ENCODE data around the gene RNASEH2A. TPM values are rescaled to one million over a fixed set of nuclear protein-coding genes. Genes with fewer than 3 reads are reported as not detected.

Gene RNASEH2A
- polyA plus RNA-seq, 1 donor = 35.1 TPM

DNA sequence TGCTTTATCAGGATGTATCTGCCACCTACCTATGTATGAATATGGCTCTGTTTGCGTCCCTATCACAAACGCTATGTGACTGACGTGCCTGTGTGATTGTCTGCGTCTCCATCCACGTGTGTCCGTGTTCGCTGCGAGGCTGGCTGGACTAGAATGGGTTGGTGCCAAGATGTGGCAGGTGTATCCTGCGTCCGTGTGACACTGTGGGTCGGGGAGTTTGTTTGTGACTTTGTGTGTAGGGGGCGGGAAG is 24.3 kb upstream of the RNASEH2A start:
- no peak for DNase-seq

DNA sequence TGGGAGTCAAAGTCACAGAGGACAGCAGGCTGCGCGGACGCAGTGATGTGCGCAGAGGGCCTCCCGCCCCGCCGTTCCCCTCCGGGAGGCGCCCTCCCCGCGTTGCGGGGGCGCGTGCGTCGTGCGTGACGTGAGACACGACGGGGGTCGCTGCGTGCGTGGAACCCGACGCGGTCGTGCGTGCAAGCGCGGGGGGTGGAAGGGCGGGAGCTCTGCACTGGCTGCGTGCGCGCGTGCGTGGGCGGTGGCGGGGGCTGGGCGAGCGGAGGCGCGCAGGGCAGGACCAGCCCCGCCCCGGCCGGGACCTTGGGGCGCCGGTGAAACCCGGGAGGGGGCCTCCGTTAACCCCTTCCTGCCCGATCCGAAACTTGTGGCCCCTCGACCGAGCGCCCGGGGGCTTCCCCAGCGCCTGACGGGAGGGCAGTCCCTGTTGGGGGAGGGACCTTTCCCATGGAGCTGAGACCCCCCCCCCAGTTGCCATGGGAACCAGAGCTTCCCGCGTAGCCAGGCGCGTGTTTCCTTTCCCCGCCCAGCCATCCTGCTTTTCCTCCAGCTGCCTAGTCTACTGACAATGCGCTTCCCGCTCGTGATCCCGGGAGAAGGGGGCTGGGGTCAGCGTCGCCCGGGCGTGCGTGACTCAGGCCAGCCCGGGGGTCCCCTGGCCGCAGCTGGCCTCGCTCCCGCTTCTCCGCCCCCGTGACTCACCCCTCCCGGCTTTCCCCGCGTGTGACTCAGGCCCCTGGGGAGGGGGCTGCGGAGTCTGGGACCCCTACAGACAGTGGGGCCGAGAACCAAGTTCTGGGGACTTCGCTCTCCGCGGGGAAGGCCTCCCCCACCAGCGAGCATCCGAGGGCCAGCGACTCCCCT is 23.7 kb upstream of the RNASEH2A start:
- no peak for DNase-seq

DNA sequence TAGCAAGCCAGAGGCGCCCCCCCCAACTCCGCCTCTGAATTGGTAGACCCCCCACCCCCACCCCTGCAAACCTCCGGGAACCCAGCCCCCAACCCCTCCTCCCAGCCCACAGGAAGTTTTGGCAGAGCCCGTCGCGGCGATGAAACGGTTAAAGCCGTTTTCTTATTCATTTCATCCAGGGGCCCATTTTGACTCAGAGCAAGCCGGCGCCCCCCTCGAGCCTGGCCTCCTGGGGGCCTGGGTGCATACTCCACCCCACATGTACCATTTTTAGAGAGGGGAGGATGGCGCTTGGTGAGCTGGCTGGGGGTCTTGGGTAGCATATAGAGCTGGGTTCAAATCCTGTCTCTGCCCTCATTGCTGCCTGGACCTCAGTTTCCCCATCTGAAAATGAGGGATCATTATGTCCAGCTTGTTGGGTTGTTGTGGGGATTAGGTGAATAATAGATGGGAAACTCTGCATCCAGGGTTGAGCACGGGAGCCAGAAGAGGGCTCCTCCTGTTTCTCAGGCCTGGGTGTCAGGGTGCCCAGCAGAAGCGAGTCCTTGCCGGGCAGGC is 23.0 kb upstream of the RNASEH2A start:
- no peak for DNase-seq

DNA sequence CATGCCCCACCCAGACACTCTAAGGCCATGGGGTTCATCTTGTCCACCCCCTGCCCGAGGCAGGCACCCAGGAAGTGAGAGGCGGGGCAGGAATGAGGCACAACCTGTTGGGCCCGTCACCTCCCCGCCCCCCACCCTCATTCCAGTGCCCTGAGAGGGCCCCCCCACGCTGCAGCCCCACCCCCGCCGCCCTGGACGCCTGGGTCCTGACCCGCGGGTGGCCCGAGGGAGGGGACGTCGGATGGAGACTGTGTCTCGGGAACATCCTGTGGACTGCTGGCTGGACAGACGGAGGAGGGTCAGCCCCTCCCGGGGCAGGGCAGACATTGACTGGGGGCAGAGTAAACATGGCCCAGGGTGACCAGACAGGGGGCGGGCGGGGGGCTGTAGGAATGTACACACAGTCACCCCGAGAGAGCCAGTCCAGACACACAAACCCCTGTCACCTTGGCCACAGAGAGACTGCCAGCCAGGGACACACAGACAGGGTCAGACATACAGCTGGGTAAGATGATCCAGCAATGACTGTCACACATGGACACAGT is 22.5 kb upstream of the RNASEH2A start:
- no peak for DNase-seq

GRCh38 chr19:12784394-12784870 is 22.0 kb upstream of the RNASEH2A start:
- DNase-seq = no peak

GRCh38 chr19:12784871-12785430 is 21.4 kb upstream of the RNASEH2A start:
- no peak for DNase-seq

DNA sequence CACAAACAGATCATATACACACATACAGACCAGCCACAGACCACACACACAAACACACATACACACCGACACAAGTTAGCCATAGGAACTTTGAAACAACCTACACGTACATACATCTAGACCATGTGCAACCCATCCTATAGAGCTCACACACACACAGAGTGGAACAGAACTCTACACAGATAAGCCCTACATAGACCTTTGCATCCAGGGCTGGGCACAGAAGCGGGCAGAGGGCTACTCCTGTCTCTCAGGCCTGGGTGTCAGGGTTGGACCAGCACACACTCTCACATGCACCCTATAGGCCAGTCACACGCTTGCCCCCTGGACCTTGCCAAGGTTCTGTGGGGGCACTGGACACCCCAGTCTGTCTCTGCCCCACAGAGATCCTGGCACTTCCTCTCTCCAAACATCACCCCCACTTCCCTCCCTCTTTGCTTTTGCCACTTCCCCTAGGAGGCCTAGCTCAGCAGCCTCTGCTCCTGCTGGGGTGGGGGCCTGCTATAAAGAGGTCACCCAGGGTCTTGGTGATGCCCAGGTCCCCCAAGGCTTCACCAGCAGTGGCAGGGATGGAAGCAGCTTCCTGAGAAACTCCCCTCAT is 20.9 kb upstream of the RNASEH2A start:
- no peak for DNase-seq

DNA sequence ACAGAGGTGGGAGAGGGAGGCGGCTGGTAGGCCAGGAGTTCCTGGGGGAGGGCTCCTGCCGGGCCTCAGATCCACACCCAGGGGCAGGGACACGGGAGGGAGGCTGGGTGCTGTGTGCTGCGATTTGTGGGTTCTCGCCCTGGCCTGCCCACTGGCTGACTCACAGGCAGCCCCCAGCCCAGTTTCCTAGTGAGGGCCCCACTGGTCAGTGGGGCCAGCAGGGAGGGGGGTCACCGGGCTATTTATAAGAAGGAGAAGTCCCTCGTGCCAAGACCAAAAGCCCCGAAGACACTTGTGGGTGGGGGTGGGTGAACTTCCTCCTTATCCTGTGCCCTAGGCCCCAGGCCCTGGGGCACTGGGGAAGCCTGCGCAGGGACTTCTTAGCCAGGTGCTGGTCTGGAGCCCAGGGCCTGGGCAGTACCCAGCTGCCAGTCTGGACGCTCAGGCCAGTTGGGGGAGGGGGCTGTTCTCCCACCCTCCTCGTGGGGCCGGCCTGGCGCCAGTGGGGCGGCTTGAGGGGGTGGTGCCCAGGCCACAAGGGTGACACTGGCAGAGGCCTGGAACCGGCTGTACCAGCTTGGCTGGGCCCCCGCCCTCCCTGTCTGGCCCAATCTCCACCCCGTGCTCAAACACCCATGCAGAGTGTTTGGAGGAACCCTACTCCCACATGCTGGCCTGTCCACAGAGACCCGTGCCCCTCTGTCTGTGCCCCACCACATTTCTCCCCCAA is 20.1 kb upstream of the RNASEH2A start:
- DNase-seq = no peak

GRCh38 chr19:12786952-12787351 is 19.4 kb upstream of the RNASEH2A start:
- DNase-seq = no peak

DNA sequence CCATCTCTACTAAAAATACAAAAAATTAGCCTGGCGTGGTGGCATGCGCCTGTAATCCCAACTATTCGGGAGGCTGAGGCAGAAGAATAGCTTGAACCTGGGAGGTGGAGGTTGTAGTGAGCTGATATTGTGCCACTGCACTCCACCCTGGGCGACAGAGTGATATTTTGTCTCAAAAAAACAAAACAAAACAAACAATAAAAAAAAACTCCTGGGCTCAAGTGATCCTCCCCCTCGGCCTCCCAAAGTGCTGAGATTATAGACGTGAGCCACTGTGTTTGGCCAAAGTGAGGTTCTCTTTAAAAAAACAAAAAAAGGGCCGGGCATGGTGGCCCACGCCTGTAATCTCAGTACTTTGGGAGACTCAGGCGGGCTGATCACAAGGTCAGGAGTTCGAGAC is 18.9 kb upstream of the RNASEH2A start:
- DNase-seq = no peak

DNA sequence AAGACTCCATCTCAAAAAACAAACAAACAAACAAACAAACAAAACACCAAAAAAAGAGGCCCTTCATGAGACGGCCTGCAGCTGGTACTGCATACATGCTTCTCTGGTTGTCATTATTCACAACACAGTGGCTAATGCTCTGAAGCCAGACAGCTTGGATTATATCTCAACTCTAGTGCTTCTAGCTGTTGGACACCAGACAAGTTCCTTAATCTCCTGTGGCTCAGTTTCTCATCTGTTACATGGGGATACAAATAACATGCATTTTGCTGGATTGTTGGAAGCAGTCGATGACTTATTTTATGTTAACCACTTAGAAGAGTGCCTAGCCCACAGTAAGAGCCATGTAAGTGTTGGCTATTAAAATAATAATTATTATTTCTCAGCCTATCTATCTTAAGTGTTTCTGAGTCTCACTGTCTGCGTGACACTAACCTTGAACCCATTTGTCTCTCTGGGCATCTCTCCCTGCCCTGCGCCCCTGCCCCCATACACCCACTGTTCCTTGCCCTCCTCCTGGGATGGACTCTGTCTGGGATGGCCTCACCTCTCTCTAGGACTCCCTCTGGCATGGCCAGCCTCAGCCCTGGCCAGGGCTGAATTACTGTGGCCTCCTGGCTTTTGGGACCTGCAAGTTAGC is 18.2 kb upstream of the RNASEH2A start:
- no peak for DNase-seq

- DNase-seq = no peak
Measured at GRCh38 chr19:12788682-12789097, 17.7 kb upstream of the RNASEH2A start.

- DNase-seq = no peak
Measured at GRCh38 chr19:12789098-12789903, 17.1 kb upstream of the RNASEH2A start.

- peak; percentile 94 for DNase-seq
Measured at GRCh38 chr19:12789904-12790619, 16.3 kb upstream of the RNASEH2A start.

- no peak for DNase-seq
Measured at GRCh38 chr19:12790628-12791344, 15.6 kb upstream of the RNASEH2A start.

GRCh38 chr19:12791345-12792050 is 14.9 kb upstream of the RNASEH2A start, which contains the start of gene JUNB:
Gene JUNB (plus strand): TSS chr19:12791486. CDS start chr19:12791772, 286 bp downstream.
- DNase-seq = peak; percentile 92

DNA sequence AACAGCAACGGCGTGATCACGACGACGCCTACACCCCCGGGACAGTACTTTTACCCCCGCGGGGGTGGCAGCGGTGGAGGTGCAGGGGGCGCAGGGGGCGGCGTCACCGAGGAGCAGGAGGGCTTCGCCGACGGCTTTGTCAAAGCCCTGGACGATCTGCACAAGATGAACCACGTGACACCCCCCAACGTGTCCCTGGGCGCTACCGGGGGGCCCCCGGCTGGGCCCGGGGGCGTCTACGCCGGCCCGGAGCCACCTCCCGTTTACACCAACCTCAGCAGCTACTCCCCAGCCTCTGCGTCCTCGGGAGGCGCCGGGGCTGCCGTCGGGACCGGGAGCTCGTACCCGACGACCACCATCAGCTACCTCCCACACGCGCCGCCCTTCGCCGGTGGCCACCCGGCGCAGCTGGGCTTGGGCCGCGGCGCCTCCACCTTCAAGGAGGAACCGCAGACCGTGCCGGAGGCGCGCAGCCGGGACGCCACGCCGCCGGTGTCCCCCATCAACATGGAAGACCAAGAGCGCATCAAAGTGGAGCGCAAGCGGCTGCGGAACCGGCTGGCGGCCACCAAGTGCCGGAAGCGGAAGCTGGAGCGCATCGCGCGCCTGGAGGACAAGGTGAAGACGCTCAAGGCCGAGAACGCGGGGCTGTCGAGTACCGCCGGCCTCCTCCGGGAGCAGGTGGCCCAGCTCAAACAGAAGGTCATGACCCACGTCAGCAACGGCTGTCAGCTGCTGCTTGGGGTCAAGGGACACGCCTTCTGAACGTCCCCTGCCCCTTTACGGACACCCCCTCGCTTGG is 14.1 kb upstream of the RNASEH2A start:
- no peak for DNase-seq

- no peak for DNase-seq
Measured at GRCh38 chr19:12792853-12793289, 13.5 kb upstream of the RNASEH2A start.
